Testis (tissue), 3 donors: ENCODE measurements around the gene COL17A1. TPM values are rescaled to one million over a fixed set of nuclear protein-coding genes. Genes with fewer than 3 reads are reported as not detected.

Experiments used
- DNase-seq: peaks from one replicate; pipeline ENCODE4 v3.0.0-alpha.2; 2019
- H3K27ac ChIP-seq, 2 donors: fragments of 200-600 bp; sonication (generic); one replicate each; pipeline ENCODE4 v1.5.1; 2019
- H3K27me3 ChIP-seq: fragments of 200-600 bp; sonication (generic); one replicate; pipeline ENCODE4 v1.5.1; 2019
- H3K36me3 ChIP-seq: fragments of 200-600 bp; sonication (generic); one replicate; pipeline ENCODE4 v1.5.1; 2017; ENCODE audit warnings: low read depth; ENCODE audit errors: missing control alignments
- H3K4me1 ChIP-seq: fragments of 200-600 bp; sonication (generic); one replicate; pipeline ENCODE4 v1.5.1; 2019
- H3K4me3 ChIP-seq, 2 donors: fragments of 200-600 bp; sonication (generic); one replicate each; pipeline ENCODE4 v1.5.1; 2017 to 2019
- H3K9me3 ChIP-seq: fragments of 200-600 bp; sonication (generic); one replicate; pipeline ENCODE4 v1.5.1; 2017
- CTCF ChIP-seq, 3 experiments: fragments of 450-650 bp in 2 of 3; fragments of 200-600 bp in 1 of 3; sonication (generic) in 1 of 3; IDR thresholded peaks; one replicate each; pipeline ENCODE4 v1.5.1; 2016 to 2019; ENCODE audit warnings: antibody characterized with exemption in 3 of 3, mild to moderate bottlenecking in 2 of 3, moderate library complexity in 1 of 3
- POLR2A ChIP-seq: fragments of 450-650 bp; IDR thresholded peaks from one replicate; pipeline ENCODE4 v1.6.1; 2017; ENCODE audit warnings: antibody characterized with exemption, mild to moderate bottlenecking, moderate library complexity
- WGBS, 2 donors: methylation state at CpG; one replicate each; pipeline ENCODE4 v1.1.5; 2018; 5-methylcytosine and 5-hydroxymethylcytosine counted together
- intact Hi-C: fragments of 100-400 bp; cut with DNase I; formaldehyde crosslinking; loops from one replicate; pipeline ENCODE4 v1.15.1; 2023; ENCODE audit warnings: low total_unique reads
- polyA plus RNA-seq: library from polyadenylated mRNA; stranded (reverse); fragments of 350-450 nt; fragmentation: Illumina TruSeq; extraction: RNeasy Lipid Tissue Mini Kit (QIAGEN cat#74804); gene quantifications from one replicate; pipeline ENCODE4 v1.2.3, GENCODE V29; 2014; ENCODE audit warnings: low read depth, low replicate concordance; ENCODE audit not compliant: insufficient read depth
- total RNA-seq, 2 donors: library from RNA; depleted of rRNA; stranded (reverse); fragments of >200 nt; gene quantifications; one replicate each; pipeline ENCODE4 v1.2.3, GENCODE V29; 2016

Gene COL17A1
- total and polyA plus RNA-seq, 3 donors from 2014 or later, result 7.1 to 30.6 (median 17.1) TPM

- TF ChIP-seq POLR2A (no peak), CTCF (IDR thresholded peaks at IDR 0.05) (no peak)
- WGBS, 2 donors, result 94 to 96% methylated on average over 2 of the region's 2 CpGs
- no peak overlapping the region for H3K4me3 ChIP-seq
- no peaks in the 10 kb centered on the region for H3K4me1 ChIP-seq
- intact Hi-C loops, result no loop called here
- no peaks in the 10 kb centered on the region for H3K27me3 ChIP-seq
- no peaks in the 10 kb centered on the region for H3K36me3 ChIP-seq
- H3K27ac ChIP-seq, result no peak overlapping the region
- H3K9me3 ChIP-seq, result no peaks in the 10 kb centered on the region
- no peak for DNase-seq
Observed at GRCh38 chr10:104104926-104105325, 19.2 kb upstream of the COL17A1 start.

GRCh38 chr10:104104418-104104817, 18.7 kb upstream of the COL17A1 start:
- no peak for DNase-seq
- TF ChIP-seq POLR2A (no peak), CTCF (IDR thresholded peaks at IDR 0.05) (no peak)

GRCh38 chr10:104103956-104104355, 18.3 kb upstream of the COL17A1 start:
- H3K27me3 ChIP-seq, result no peaks in the 10 kb centered on the region
- no peak for DNase-seq
- H3K4me1 ChIP-seq, result no peaks in the 10 kb centered on the region
- TF ChIP-seq POLR2A, result no peak
- WGBS, 2 donors, result 80 to 82% methylated on average over 1 of the region's 1 CpG
- intact Hi-C loops, result no loop called here
- no peak overlapping the region for H3K4me3 ChIP-seq
- H3K9me3 ChIP-seq, result no peaks in the 10 kb centered on the region
- no peaks in the 10 kb centered on the region for H3K36me3 ChIP-seq
- no peak overlapping the region for H3K27ac ChIP-seq

More at GRCh38 chr10:104104418-104104817, 18.7 kb upstream of the COL17A1 start:
- H3K27ac ChIP-seq, result no peak overlapping the region
- no peaks in the 10 kb centered on the region for H3K27me3 ChIP-seq
- H3K4me3 ChIP-seq, result no peak overlapping the region
- WGBS, 2 donors, result 0% methylated on average over 1 of the region's 1 CpG
- intact Hi-C loops, result no loop called here
- H3K36me3 ChIP-seq, result no peaks in the 10 kb centered on the region
- no peaks in the 10 kb centered on the region for H3K4me1 ChIP-seq
- H3K9me3 ChIP-seq, result no peaks in the 10 kb centered on the region

GRCh38 chr10:104101902-104102301, 16.2 kb upstream of the COL17A1 start:
- TF ChIP-seq CTCF (IDR thresholded peaks at IDR 0.05) (no peak), POLR2A (no peak)
- Histone ChIP-seq H3K4me3 (no peak overlapping the region), H3K36me3 (no peaks in the 10 kb centered on the region), H3K4me1 (no peaks in the 10 kb centered on the region), H3K9me3 (no peaks in the 10 kb centered on the region), H3K27me3 (no peaks in the 10 kb centered on the region), H3K27ac (no peak overlapping the region)
- DNase-seq, result no peak
- 76 to 79% methylated on average over 1 of the region's 1 CpG for WGBS, 2 donors
- intact Hi-C loops, result no loop called here

- no peak for DNase-seq
- no peaks in the 10 kb centered on the region for H3K4me1 ChIP-seq
- no peaks in the 10 kb centered on the region for H3K27me3 ChIP-seq
- H3K4me3 ChIP-seq, result no peak overlapping the region
- 0% methylated on average over 1 of the region's 1 CpG for WGBS, 2 donors
- TF ChIP-seq CTCF (IDR thresholded peaks at IDR 0.05) (no peak), POLR2A (no peak)
- no peaks in the 10 kb centered on the region for H3K9me3 ChIP-seq
- H3K27ac ChIP-seq, result no peak overlapping the region
- no peaks in the 10 kb centered on the region for H3K36me3 ChIP-seq
- intact Hi-C loops, result no loop called here
Observed at GRCh38 chr10:104100795-104101194, 15.1 kb upstream of the COL17A1 start.
